BE2C (cell line): ENCODE results near the gene PARP3.

Experiments used
- DNase-seq: peaks from one replicate; pipeline ENCODE4 v3.0.0-alpha.2; 2020
- H3K27me3 ChIP-seq: fragments of 250-450 bp; sonication (Bioruptor Pico); 2 replicates; pipeline ENCODE4 v1.5.1; 2020; ENCODE audit warnings: mild to moderate bottlenecking
- H3K36me3 ChIP-seq: fragments of 250-450 bp; sonication (Bioruptor Pico); 2 replicates; pipeline ENCODE4 v1.5.1; 2020; ENCODE audit warnings: mild to moderate bottlenecking
- H3K4me1 ChIP-seq: fragments of 250-450 bp; sonication (Bioruptor Pico); 2 replicates; pipeline ENCODE4 v1.5.1; 2020
- H3K4me3 ChIP-seq: 2 replicates; pipeline ENCODE4 v1.5.1; 2011; ENCODE audit warnings: low read depth, low read length
- H3K9me3 ChIP-seq: fragments of 250-450 bp; sonication (Bioruptor Pico); 2 replicates; pipeline ENCODE4 v1.5.1; 2020
- CTCF ChIP-seq: IDR thresholded peaks from 2 replicates; pipeline ENCODE4 v1.5.1; 2012; ENCODE audit warnings: mild to moderate bottlenecking, low read depth, low read length

PARP3 gene

GRCh38 chr3:51947215-51947900 is 5.2 kb downstream of the PARP3 start:
- Histone ChIP-seq H3K4me3 (no peak overlapping the region), H3K27me3 (no peaks in the 10 kb centered on the region), H3K36me3 (no peaks in the 10 kb centered on the region), H3K4me1 (no peaks in the 10 kb centered on the region), H3K9me3 (no peaks in the 10 kb centered on the region)
- no peak for DNase-seq
- TF ChIP-seq CTCF, result no peak

GRCh38 chr3:51948016-51948580 is 5.9 kb downstream of the PARP3 start:
- no peak for TF ChIP-seq CTCF
- DNase-seq, result no peak
- Histone ChIP-seq H3K4me3 (no peak overlapping the region), H3K4me1 (no peaks in the 10 kb centered on the region), H3K9me3 (no peaks in the 10 kb centered on the region), H3K36me3 (no peaks in the 10 kb centered on the region), H3K27me3 (no peaks in the 10 kb centered on the region)

DNA sequence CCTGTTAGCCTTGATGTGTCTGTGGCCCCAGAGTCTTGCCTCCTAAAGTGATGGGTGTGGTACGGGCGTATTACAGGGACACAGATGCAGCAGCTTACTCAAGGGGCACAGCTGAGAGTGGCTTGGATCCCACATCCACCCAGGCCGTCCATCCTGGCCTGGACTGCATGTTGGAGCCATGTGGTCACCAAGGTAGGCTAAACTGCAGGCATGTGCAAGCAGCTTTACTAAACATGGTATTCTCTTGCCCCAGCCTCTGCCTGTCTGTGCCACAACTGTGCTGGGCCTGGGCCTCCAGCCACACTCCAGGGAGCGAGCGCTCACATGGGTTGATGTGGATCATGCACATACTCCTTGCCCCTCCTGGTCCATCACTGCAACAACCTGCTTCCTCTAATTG is 7.0 kb downstream of the PARP3 start:
- no peaks in the 10 kb centered on the region for H3K4me1 ChIP-seq
- no peaks in the 10 kb centered on the region for H3K27me3 ChIP-seq
- H3K36me3 ChIP-seq, result no peaks in the 10 kb centered on the region
- DNase-seq, result no peak
- no peaks in the 10 kb centered on the region for H3K9me3 ChIP-seq
- no peak for TF ChIP-seq CTCF
- no peak overlapping the region for H3K4me3 ChIP-seq

DNA sequence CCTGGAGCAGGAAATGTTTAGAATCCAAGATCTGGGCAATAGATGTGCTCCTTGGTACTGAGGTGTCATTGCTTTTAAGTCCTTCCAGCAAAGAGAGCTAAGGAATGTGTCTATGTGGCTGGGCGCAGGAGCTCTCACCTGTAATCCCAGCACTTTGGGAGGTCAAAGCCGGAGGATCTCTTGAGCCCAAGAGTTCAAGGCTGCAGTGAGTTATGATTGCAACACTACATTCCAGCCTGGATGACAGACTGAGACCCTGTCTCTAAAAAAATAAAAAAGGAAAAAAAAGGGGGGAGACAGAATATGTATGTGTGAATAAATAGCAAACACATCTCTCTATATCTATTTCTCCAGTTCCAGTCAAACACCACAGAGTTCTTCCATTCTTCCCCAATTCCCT is 8.7 kb downstream of the PARP3 start:
- no peaks in the 10 kb centered on the region for H3K4me1 ChIP-seq
- no peak for DNase-seq
- H3K27me3 ChIP-seq, result no peaks in the 10 kb centered on the region
- TF ChIP-seq CTCF, result no peak
- no peaks in the 10 kb centered on the region for H3K9me3 ChIP-seq
- H3K36me3 ChIP-seq, result no peaks in the 10 kb centered on the region
- H3K4me3 ChIP-seq, result no peak overlapping the region

DNA sequence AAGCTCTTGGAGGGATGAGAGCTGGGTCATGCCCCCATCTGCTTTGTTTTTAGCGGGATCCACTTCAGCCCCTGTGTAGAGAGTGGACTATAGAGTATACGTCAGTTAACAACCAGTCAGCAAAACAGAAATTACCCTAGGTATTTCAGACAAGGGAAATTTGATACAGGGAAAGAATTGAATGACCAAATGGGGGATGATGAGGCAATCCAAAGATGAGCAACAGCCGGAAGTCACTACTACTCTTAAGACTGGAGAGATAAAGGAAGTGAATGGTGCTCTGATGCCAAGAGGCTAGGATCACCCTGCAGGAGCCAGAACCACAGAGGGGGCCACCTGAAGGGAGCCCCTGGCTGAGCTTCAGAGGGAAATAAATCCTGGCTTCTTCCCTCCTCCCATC is 11.3 kb downstream of the PARP3 start:
- no peak for TF ChIP-seq CTCF
- Histone ChIP-seq H3K36me3 (no peaks in the 10 kb centered on the region), H3K9me3 (no peaks in the 10 kb centered on the region), H3K4me1 (no peaks in the 10 kb centered on the region), H3K4me3 (no peak overlapping the region), H3K27me3 (no peaks in the 10 kb centered on the region)
- no peak for DNase-seq

- Histone ChIP-seq H3K4me1 (no peaks in the 10 kb centered on the region), H3K9me3 (no peaks in the 10 kb centered on the region), H3K27me3 (no peaks in the 10 kb centered on the region), H3K4me3 (no peak overlapping the region), H3K36me3 (no peaks in the 10 kb centered on the region)
- TF ChIP-seq CTCF, result no peak
- DNase-seq, result no peak
Measured at GRCh38 chr3:51954105-51954504, 11.9 kb downstream of the PARP3 start.
